Caco-2 (cell line): ENCODE data around the gene ABHD6. TPM values are rescaled to one million over a fixed set of nuclear protein-coding genes. Genes with fewer than 3 reads are reported as not detected.

ENCODE experiments used
- BruUV-seq: library from RNA; stranded (reverse); fragments of 400-500 nt; replicated peaks from 2 replicates; lab custom pipeline; 2021; lab: Mats Ljungman, UMichigan
- CTCF ChIA-PET: fragments of 300-600 bp; sonication (Branson Sonifier 250); formaldehyde crosslinking; loops from one replicate; lab custom pipeline; 2022; ENCODE audit warnings: antibody characterized with exemption; lab: Charles Lee
- POLR2A ChIA-PET: fragments of 300-600 bp; sonication (Branson Sonifier 250); formaldehyde crosslinking; loops from one replicate; lab custom pipeline; 2022; ENCODE audit warnings: antibody characterized with exemption; lab: Charles Lee
- DNase-seq, 2 experiments: peaks; one replicate each; pipeline versions ENCODE4 v3.0.0 to v3.0.0-alpha.2; 2020 to 2022
- H3K27me3 ChIP-seq: replicated peaks from 2 replicates; pipeline ENCODE4 v1.6.0; 2011; ENCODE audit warnings: low read length; ENCODE audit not compliant: control insufficient read depth, insufficient read depth
- H3K36me3 ChIP-seq: 2 replicates; pipeline ENCODE4 v1.5.1; 2011; ENCODE audit warnings: low read length; ENCODE audit not compliant: control insufficient read depth, insufficient read depth
- H3K4me1 ChIP-seq: fragments of 250-450 bp; sonication (Bioruptor Pico); 2 replicates; pipeline ENCODE4 v1.5.1; 2020; ENCODE audit warnings: mild to moderate bottlenecking
- H3K4me3 ChIP-seq: 2 replicates; pipeline ENCODE4 v1.5.1; 2011; ENCODE audit warnings: low read depth, mild to moderate bottlenecking, control low read depth, low read length
- H3K9me3 ChIP-seq: fragments of 250-450 bp; sonication (Bioruptor Pico); 2 replicates; pipeline ENCODE4 v1.5.1; 2020; ENCODE audit warnings: mild to moderate bottlenecking, moderate library complexity
- H3K27ac Mint-ChIP-seq: one replicate; pipeline ENCODE4 v1.8.0; 2022; ENCODE audit warnings: mixed read lengths; ENCODE audit not compliant: unreplicated experiment
- H3K27me3 Mint-ChIP-seq: one replicate; pipeline ENCODE4 v1.8.0; 2022; ENCODE audit warnings: mixed read lengths; ENCODE audit not compliant: insufficient read depth, unreplicated experiment
- H3K36me3 Mint-ChIP-seq: one replicate; pipeline ENCODE4 v1.8.0; 2022; ENCODE audit warnings: mild to moderate bottlenecking, mixed read lengths; ENCODE audit not compliant: insufficient read depth, unreplicated experiment
- H3K4me1 Mint-ChIP-seq: one replicate; pipeline ENCODE4 v1.8.0; 2022; ENCODE audit warnings: low read depth, mixed read lengths; ENCODE audit not compliant: unreplicated experiment
- H3K4me3 Mint-ChIP-seq: one replicate; pipeline ENCODE4 v1.8.0; 2022; ENCODE audit warnings: mild to moderate bottlenecking, moderate library complexity, mixed read lengths; ENCODE audit not compliant: unreplicated experiment
- H3K9me3 Mint-ChIP-seq: one replicate; pipeline ENCODE4 v1.8.0; 2022; ENCODE audit warnings: mixed read lengths; ENCODE audit not compliant: unreplicated experiment
- CTCF ChIP-seq, 2 experiments: fragments of 200-600 bp in 1 of 2; IDR thresholded peaks; 1 replicate in 1 of 2; 2 replicates in 1 of 2; pipeline versions ENCODE4 v1.5.1 to v1.8.0; 2011 to 2022; ENCODE audit warnings: antibody characterized with exemption in 1 of 2, control low read depth in 1 of 2, inconsistent platforms in 1 of 2, low read depth in 1 of 2, low read length in 1 of 2, mild to moderate bottlenecking in 1 of 2, moderate library complexity in 1 of 2; ENCODE audit not compliant: insufficient read depth in 1 of 2, severe bottlenecking in 1 of 2, unreplicated experiment in 1 of 2
- intact Hi-C: fragments of 100-400 bp; cut with micrococcal nuclease; formaldehyde crosslinking; loops from one replicate; pipeline ENCODE4 v1.10.0; 2022; ENCODE audit not compliant: unreplicated experiment
- total RNA-seq: library from RNA; stranded (reverse); gene quantifications from 2 replicates; pipeline ENCODE4 v1.2.3, GENCODE V29; 2022

Gene ABHD6
- total RNA-seq, 1 experiment from 2014 or later: 16.1 TPM

GRCh38 chr3:58202917-58203360, 34.7 kb upstream of the ABHD6 start:
- Histone ChIP-seq H3K27me3 (no peaks in the 10 kb centered on the region), H3K4me1 (peaks cover 13% of the 10 kb centered on the region), H3K36me3 (no peaks in the 10 kb centered on the region), H3K4me3 (no peak overlapping the region), H3K9me3 (peaks cover 9% of the 10 kb centered on the region)
- peaks cover 7% of the 10 kb centered on the region for H3K36me3 Mint-ChIP-seq
- ChIA-PET CTCF (interaction anchor here (0.9 kb wide), 1 partner anchor 16 kb away, joined by 3 read pairs; no protein-coding TSS in a partner anchor), POLR2A (no interaction called here)
- no peaks in the 10 kb centered on the region for H3K27me3 Mint-ChIP-seq
- intact Hi-C loops: no loop called here
- H3K4me3 Mint-ChIP-seq: no peak overlapping the region
- no peak for DNase-seq
- peaks cover 6% of the 10 kb centered on the region for H3K4me1 Mint-ChIP-seq
- no peak for TF ChIP-seq CTCF (IDR thresholded peaks at IDR 0.05; ENCODE audit: insufficient read depth in 1 of 2, low read depth in 1 of 2, low read length in 1 of 2, severe bottlenecking in 1 of 2, unreplicated experiment in 1 of 2)
- no TSS peak for BruUV-seq
- H3K9me3 Mint-ChIP-seq: no peaks in the 10 kb centered on the region
- no peak overlapping the region for H3K27ac Mint-ChIP-seq

GRCh38 chr3:58203541-58203940, 34.1 kb upstream of the ABHD6 start:
- Mint-ChIP-seq H3K9me3 (no peaks in the 10 kb centered on the region), H3K27ac (no peak overlapping the region), H3K36me3 (peaks cover 7% of the 10 kb centered on the region), H3K27me3 (no peaks in the 10 kb centered on the region), H3K4me1 (peaks cover 6% of the 10 kb centered on the region), H3K4me3 (no peak overlapping the region)
- no TSS peak for BruUV-seq
- POLR2A ChIA-PET: no interaction called here
- no peak overlapping the region for H3K4me3 ChIP-seq
- peaks cover 13% of the 10 kb centered on the region for H3K4me1 ChIP-seq
- no peak for DNase-seq
- intact Hi-C loops: no loop called here
- H3K36me3 ChIP-seq: no peaks in the 10 kb centered on the region
- CTCF ChIA-PET: interaction anchor here (0.9 kb wide), 1 partner anchor 15 kb away, joined by 3 read pairs; no protein-coding TSS in a partner anchor
- no peak for TF ChIP-seq CTCF (IDR thresholded peaks at IDR 0.05; ENCODE audit: insufficient read depth in 1 of 2, low read depth in 1 of 2, low read length in 1 of 2, severe bottlenecking in 1 of 2, unreplicated experiment in 1 of 2)
- H3K27me3 ChIP-seq: no peaks in the 10 kb centered on the region
- peaks cover 9% of the 10 kb centered on the region for H3K9me3 ChIP-seq

- DNase-seq: no peak
- intact Hi-C loops: no loop called here
- peaks cover 7% of the 10 kb centered on the region for H3K4me1 Mint-ChIP-seq
- POLR2A ChIA-PET: no interaction called here
- H3K27me3 Mint-ChIP-seq: no peaks in the 10 kb centered on the region
- no peak overlapping the region for H3K27ac Mint-ChIP-seq
- no peaks in the 10 kb centered on the region for H3K9me3 Mint-ChIP-seq
- Histone ChIP-seq H3K4me3 (no peak overlapping the region), H3K9me3 (peaks cover 9% of the 10 kb centered on the region), H3K36me3 (no peaks in the 10 kb centered on the region), H3K27me3 (no peaks in the 10 kb centered on the region), H3K4me1 (peaks cover 13% of the 10 kb centered on the region)
- no peak overlapping the region for H3K4me3 Mint-ChIP-seq
- CTCF ChIA-PET: no interaction called here
- TF ChIP-seq CTCF (IDR thresholded peaks at IDR 0.05; ENCODE audit: insufficient read depth in 1 of 2, low read depth in 1 of 2, low read length in 1 of 2, severe bottlenecking in 1 of 2, unreplicated experiment in 1 of 2): no peak
- peaks cover 7% of the 10 kb centered on the region for H3K36me3 Mint-ChIP-seq
- BruUV-seq: no TSS peak
Measured at GRCh38 chr3:58204720-58205119, 32.9 kb upstream of the ABHD6 start.
